Diencephalon (tissue), 1 donor: ENCODE data around the gene L3MBTL1. TPM values are rescaled to one million over a fixed set of nuclear protein-coding genes. Genes with fewer than 3 reads are reported as not detected.

Source experiments
- small RNA-seq: library from RNA; depleted of rRNA; stranded (forward); fragments of <200 nt; gene quantifications from one replicate; pipeline ENCODE3, GENCODE V24; 2014
- total RNA-seq: library from RNA; depleted of rRNA; stranded (reverse); fragments of >200 nt; gene quantifications from one replicate; pipeline ENCODE4 v1.2.3, GENCODE V29; 2014

Gene L3MBTL1
- 34.8 TPM for total RNA-seq

DNA sequence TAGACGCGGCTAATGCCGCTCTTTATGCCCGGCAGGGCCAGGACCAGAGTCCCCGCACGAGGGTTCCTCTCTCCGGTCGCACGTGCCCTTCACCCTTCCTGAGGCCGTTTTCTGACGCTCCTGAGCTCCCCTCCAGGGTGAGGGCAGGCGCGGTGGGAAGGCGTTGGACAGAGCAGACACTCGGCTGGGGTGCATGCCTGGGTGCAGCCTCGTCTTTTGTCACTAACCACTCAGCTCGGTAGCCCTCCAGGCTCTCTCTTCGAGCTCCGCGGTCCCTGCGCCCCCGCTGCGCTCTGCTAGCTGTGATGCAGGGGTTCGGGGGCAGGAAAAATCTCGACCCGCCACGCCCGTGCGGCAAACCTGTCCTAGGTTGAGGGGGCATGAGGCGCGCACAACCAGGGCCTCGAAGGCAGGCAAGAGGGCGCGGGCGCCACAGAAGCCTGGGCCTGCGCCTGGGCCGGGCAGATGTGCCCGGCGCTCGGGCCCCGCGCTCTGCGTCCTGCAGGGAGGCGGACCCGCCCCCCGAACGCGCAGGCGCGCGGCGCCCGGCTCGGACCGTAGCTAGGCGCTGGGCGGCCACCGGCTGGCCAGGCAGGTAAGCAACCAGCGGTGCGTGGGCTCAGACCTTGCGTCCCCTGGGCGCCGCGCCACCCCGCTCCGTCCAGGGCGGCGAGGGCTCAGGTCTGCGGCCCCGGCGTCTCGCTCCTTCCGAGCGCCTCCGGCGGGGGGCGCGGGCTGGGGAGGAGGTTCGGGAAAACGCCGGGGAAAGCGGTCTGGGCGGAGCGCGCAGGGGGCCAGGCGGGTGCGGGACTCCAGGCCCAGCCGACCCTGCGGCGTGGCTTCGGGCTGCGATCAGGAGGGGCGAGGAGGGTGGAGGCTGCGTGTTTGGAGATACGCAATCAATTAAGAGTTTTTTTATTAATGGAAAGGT is at the start of gene L3MBTL1:
Gene L3MBTL1, plus strand, starts transcription at position 548 of the 931 bp plus-strand sequence. CDS start 5,807 bp downstream, outside the sequence.

DNA sequence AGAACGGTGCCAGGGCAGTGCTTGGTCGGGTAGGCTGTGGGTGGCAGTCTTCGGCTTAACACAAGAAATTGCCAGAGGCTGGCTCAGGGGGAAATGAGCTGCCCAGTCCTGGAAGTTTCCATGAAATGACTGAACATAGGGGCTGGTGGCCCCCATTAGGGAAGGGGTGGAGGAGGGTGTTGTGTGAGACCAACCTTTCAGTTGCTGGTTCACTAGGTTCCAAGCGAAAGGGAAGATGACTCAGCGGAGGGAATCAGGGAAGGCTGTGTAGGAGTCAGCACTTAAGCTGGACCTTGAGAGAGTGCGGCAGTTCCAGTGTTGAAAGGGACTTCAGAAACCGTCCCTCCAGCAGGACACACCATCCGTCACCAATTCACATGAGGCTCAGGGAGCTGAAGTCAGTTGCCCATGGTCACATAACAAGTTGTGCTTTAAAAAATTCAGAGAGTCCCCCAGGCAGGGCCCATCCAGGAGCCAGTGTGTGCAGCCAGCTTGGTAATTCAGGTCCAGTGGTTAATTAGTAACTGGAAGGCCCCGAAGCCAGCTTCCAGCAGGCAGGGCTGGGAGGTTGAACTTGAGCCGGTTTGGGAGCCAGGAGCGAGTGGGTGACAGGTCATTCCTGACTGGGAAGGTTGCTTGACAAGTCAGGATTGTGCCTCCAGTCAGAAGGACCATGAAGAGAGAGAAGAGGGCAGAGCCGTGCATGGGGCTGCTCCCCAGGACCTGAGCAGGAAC is 51.1 kb downstream of the L3MBTL1 start, which contains the start of gene SGK2:
Gene SGK2, plus strand, starts transcription at position 616 of the 735 bp plus-strand sequence. CDS start 7,469 bp downstream, outside the sequence.

DNA sequence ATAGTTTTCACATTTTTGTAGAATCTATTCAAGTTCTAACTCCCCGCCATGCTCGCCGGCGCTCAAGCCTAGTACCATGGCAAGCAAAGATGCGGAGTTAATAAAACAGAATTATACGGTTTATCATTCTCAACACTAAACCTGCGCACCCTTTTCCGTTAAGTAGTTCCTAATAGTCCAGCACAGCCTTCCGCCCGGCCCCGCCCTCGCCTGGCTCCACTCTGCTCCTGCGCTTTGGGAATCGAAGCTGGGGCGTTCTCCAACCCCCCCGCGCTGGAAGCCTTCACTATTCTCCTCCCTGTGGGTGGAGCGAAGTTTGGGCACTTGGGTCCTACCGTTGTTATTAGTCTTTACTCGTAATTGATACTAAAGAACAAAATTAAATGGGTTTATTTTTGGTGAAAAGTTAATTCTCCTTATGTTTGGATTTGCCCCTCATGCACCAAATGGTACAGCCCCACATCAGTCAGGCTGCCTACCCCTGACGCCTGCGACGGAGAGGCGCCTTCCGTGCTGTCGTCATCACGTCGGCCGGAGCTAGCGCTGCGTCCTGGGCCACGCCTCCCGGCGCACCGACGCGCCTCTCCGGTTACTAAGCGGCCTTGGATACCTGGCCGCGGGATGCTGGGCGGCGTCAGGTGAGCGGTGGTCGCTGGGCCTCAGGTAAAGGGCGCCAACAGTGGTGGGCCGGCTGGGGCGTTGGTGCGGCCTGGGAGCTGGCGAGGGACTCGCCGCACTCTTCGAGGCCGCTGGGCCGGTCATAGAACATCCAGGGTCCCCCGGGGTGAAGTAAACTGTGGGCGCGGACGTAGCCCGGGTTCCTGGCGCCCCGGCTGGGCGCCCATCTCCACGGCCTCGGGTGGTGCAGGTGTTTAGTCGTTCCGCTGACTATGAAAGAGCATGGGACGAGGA is 83.2 kb downstream of the L3MBTL1 start, which contains the start of gene IFT52:
Gene IFT52, plus strand, starts transcription at position 546 of the 912 bp plus-strand sequence. CDS start 3,762 bp downstream, outside the sequence.

Small RNAs within 50 kb of the gene (small RNA-seq; reads per million reads assigned to genes)
- gene RNU6-1251P = not detected

Other genes starting within 250 kb of the L3MBTL1 start
- 58.4 TPM for gene SRSF6, start 49.8 kb upstream of the L3MBTL1 start, total RNA-seq
- 0.46 TPM for gene SGK2, start 51.3 kb downstream of the L3MBTL1 start, total RNA-seq
- 76.4 TPM for gene IFT52, start 83.2 kb downstream of the L3MBTL1 start, total RNA-seq
- gene MYBL2, start 159.4 kb downstream of the L3MBTL1 start, total RNA-seq = 1.6 TPM
- gene GTSF1L, start 219.3 kb downstream of the L3MBTL1 start, total RNA-seq = not detected